ENCODE measurements around the gene BUD31.
"Not testable (repeated sequence)": the region's sequence is repeated elsewhere in the genome, so short reads cannot be mapped to it uniquely, and the experiment has no call there.

The BUD31 gene

GRCh38 chr7:99408379-99409191, at the start of gene BUD31, which contains the start of gene PDAP1:
Gene BUD31, plus strand, starts transcription at chr7:99408969. Its CDS starts 2,124 bp downstream, at chr7:99411093.
Gene PDAP1, minus strand, starts transcription at chr7:99408597. Its CDS starts 49 bp downstream, at chr7:99408548.
- DNase-seq (ENCODE audit: low read depth in 2 of 2) = peak; percentile 87 to 91

GRCh38 chr7:99359465-99360154, 49.2 kb upstream of the BUD31 start:
- DNase-seq (ENCODE audit: low read depth in 2 of 2) = no peak

- no peak for DNase-seq (ENCODE audit: low read depth in 2 of 2)
These were observed 46.0 kb upstream of the BUD31 start for GRCh38 chr7:99362801-99363200.

- no peak for DNase-seq (ENCODE audit: low read depth in 2 of 2)
These were observed 45.5 kb upstream of the BUD31 start for GRCh38 chr7:99363286-99363685.

- peak; percentile 39 to 50 for DNase-seq (ENCODE audit: low read depth in 2 of 2)
These were observed 43.2 kb upstream of the BUD31 start for GRCh38 chr7:99365318-99366141.

- DNase-seq (ENCODE audit: low read depth in 2 of 2) = no peak
These were observed 42.1 kb upstream of the BUD31 start for GRCh38 chr7:99366646-99367045.

- no peak for DNase-seq (ENCODE audit: low read depth in 2 of 2)
These were observed 39.9 kb upstream of the BUD31 start for GRCh38 chr7:99368750-99369389.

GRCh38 chr7:99369767-99370391, 38.9 kb upstream of the BUD31 start:
- DNase-seq (ENCODE audit: low read depth in 2 of 2) = no peak

GRCh38 chr7:99371376-99371920, 37.3 kb upstream of the BUD31 start:
- DNase-seq (ENCODE audit: low read depth in 2 of 2) = no peak

- no peak for DNase-seq (ENCODE audit: low read depth in 2 of 2)
These were observed 36.3 kb upstream of the BUD31 start for GRCh38 chr7:99372275-99373090.

- no peak for DNase-seq (ENCODE audit: low read depth in 2 of 2)
These were observed 35.4 kb upstream of the BUD31 start for GRCh38 chr7:99373091-99374066.

GRCh38 chr7:99374111-99375064, 34.4 kb upstream of the BUD31 start, which contains the start of gene ARPC1B:
Gene ARPC1B, plus strand, starts transcription at chr7:99374730. Its CDS starts 10,985 bp downstream, at chr7:99385715.
- peak; percentile 72 for DNase-seq (ENCODE audit: low read depth in 2 of 2)

GRCh38 chr7:99375070-99375807, 33.5 kb upstream of the BUD31 start:
- no peak for DNase-seq (ENCODE audit: low read depth in 2 of 2)

- DNase-seq (ENCODE audit: low read depth in 2 of 2) = no peak
These were observed 29.7 kb upstream of the BUD31 start for GRCh38 chr7:99379043-99379577.

- DNase-seq (ENCODE audit: low read depth in 2 of 2) = not testable (repeated sequence)
These were observed 29.1 kb upstream of the BUD31 start for GRCh38 chr7:99379693-99380031.

- no peak for DNase-seq (ENCODE audit: low read depth in 2 of 2)
These were observed 28.5 kb upstream of the BUD31 start for GRCh38 chr7:99380032-99380822.
